Activated effector memory CD4-positive, alpha-beta T cell treated with anti-CD3 and anti-CD28 coated beads, Interleukin-2, amount 50 U/mL, for 16 hours (primary cell): ENCODE results near the gene EIF3I.
"Not testable (repeated sequence)": the region's sequence is repeated elsewhere in the genome, so short reads cannot be mapped to it uniquely, and the experiment has no call there.

ENCODE experiments used
- DNase-seq: peaks from one replicate; pipeline ENCODE4 v3.0.0-alpha.2; 2020

The EIF3I gene

DNA sequence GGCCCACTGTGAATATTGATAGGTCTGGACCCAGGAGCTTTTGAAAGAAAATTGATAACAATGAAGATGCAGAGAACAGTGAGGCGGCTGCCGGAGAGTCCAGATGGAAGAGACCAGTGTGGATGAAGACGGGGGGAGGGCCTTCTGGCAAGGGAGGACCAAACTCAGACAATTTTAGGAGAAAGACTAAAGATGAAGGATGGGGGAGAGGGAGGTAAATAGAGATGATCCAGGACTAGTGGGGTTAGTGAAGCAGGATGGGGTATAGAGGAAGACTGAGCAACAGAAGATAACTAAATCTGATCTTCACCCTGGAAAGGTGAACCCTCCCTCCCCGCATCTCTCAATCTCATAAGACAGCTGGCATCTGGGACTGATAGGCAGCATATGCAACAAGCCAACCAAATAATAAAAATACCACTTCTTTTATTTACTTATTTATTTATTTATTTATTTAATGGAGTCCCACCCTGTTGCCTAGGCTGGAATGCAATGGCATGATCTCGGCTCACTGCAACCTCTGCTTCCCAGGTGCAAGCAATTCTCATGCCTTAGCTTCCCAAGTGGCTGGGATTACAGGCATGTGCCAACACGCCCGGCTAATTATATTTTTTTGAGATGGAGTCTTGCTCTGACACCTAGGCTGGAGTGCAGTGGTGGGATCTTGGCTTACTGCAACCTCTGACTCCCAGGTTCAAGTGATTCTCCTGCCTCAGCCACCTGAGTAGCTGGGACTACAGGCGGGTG, 10.5 kb downstream of the EIF3I start:
- no peak for DNase-seq

DNA sequence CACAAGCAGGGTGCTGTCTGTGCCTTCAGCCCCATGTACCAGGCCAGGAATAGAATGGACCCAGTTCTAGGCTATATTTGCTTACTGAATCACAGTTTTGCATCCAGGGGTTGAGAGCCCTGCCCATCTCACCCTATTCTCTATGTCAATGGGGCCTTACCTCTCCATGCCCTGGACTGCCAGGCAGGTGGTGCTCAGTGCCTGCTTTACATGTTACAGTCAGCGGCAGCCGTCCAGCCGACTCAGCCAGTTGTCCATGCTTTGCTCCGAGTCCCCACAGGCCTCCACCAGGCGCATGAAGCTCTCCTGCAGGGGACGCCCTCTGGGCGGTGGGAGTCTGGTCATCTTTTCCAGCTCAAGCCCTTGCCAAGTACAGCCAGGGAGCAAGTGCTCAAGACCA, 12.6 kb downstream of the EIF3I start:
- DNase-seq, result no peak

DNA sequence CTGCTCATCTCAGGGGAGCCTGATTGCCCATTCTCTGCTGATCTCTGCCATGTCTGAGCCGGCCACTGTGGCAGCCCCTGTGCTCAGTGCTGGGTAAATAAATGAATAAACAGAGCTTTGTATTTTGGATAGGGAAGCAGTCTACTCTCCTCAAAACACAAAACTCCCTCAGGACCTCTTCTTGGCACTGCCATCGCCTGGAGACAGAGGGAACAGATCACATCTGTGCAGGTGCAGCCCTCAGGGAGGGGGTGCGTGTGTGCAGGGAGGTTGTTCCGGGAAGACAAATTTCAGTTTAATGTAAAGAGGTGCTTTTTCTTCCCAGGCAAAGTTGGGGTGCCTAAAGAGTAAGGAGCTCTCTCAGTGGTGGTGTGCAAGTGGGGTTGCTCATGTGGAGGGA, 17.1 kb downstream of the EIF3I start:
- DNase-seq, result no peak

DNA sequence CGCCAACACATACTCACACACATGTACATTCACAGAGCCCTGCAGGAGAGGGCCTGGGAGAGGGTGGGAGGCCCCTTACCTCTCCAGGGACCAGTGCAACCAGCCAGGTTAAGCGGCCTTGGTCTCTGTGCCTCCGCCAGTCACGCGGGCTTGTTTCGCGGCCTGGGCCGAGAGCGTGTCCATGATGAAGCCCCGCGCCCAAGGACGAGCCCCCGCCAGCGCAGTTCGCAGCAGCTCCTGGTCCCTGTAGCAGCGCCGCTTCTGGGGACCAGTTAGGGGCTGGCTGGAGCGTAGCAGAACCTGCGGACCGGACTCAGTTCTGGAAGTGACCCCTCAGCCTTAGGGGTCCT, 17.6 kb downstream of the EIF3I start:
- no peak for DNase-seq

DNA sequence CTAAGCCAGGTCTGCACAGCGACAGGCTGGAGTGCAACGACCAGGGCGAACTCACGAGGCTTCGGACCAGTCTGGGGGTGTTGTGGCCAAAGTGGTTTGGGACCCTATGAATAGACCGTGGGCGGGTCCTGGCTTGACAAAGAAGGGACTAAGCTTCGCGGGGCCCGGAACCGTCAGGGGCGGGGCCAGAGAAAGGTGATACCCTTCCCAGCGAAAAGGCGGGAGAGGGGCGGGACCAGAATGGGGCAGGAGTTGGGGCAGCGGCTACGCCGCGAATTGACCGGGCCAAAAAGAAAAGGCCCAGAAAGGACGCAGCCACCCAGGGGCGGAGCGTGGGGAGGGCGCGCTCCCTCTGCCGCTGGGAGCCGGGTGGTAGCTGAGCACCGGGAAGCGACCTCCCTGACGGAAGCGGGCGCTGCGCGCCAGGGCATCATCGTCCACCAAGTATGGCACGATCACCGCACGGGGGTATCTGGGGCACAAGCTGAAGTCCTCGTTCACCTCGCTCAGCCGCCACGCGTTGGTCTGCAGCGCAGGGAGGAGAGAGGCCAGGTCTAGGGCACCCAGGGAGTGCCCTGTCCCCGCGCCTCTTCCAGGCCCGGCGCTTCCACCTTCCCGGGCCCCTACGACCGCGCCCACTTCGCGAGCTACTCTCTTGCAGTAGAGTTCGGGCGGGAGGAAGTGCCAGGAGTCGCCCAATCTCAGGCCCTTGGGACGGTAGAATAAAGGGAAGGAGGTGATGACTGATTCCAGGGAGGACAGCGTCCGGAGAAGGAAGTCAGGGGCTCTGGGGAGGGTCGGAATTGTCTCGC, 18.1 kb downstream of the EIF3I start:
- DNase-seq, result peak; percentile 85

DNA sequence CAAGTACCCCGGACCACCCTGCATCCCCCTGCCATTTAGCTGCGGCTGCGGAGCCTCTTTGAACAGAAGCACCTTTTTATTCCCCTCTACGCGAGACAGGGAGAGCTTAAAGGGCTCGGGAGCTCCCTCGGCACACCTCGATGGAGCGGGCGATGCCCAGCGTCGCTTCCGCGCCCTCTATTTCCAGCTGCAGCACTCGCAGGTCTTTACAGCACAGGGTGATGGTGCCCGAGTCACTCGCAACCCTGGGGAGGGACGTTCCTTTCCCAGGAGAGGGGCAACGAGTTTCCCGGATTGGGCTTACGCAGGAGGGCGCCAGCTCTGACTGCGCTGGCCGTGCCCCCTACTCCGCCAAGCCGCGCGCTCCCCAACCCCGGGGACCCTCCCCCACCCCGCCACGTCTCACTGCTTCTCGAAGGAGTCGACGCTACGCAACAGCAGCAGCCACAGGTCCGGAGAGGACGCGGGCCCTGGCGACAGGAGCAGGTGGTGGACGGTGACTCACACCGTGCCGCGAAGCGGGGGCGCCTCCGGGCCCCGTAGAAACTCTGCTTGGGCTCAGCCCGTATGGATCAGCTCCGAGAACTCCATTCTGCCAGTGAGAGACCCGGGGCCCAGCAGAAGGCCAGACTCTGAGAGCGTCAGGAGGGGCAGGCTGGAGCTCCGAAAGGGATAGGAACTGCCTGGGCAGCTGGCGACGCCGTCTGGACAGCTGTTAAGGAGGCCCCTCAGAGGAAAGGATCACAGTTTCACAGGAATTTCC, 19.0 kb downstream of the EIF3I start:
- DNase-seq, result peak; percentile 77

DNA sequence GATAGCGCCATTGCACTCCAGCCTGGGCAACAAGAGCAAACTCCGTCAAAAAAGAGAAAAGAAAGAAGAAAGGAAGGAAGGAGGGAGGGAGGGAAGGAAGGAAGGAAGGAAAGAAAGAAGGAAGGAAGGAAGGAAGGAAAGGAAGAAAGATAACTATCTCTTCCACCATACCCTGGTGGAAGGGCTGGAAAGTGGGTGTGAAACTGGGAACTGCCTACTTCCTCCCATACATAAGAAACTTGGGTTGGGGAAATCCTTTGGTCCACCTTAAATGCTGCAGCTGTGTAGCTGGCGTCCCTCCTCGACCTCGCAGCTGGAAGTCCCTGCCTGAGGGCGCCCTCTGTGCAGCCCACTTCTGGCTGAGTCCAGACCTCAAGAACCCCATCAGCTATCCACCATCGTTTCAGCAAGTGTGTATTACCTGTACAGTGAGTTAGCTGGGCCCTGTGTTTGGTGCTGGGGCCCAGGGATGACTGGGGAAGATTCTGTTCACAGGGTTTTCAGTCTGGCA, 20.2 kb downstream of the EIF3I start:
- no peak for DNase-seq

DNA sequence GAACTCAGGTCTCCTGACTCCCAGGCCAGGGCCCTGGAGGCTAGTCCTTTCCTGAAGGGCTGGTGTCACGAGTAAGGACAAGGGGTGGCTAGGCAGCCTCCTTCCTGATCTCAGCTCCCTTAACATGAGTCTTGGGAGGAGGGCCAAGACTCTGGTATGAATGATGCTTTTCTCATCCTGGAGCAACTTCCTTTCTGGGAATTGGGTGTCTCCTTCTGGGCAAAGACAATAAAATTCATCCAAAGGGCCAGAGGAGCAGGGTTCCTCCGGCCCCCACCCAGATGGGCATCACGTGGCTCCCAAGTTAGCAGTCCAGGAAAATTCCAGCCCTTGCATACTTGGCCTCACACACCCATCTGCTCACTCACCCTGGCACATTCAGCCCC, 24.7 kb downstream of the EIF3I start, which contains the start of gene FAM167B:
Gene FAM167B, plus strand, starts transcription at position 335 of the 386 bp plus-strand sequence. CDS start 200 bp downstream, outside the sequence.
- DNase-seq, result no peak

DNA sequence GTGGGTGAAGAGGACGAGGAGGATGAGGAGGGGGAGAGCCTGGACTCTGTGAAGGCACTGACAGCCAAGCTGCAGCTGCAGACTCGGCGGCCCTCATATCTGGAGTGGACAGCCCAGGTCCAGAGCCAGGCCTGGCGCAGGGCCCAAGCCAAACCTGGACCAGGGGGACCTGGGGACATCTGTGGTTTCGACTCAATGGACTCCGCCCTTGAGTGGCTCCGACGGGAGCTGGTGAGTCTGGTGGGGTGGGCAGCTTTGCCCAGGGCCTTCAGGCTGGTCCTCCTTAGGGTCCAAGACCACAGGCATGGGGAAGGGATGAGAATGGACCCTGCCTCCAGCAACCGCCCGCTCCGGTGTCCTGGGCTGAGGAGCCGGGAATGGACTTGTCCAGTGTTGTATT, 25.2 kb downstream of the EIF3I start:
- no peak for DNase-seq

DNA sequence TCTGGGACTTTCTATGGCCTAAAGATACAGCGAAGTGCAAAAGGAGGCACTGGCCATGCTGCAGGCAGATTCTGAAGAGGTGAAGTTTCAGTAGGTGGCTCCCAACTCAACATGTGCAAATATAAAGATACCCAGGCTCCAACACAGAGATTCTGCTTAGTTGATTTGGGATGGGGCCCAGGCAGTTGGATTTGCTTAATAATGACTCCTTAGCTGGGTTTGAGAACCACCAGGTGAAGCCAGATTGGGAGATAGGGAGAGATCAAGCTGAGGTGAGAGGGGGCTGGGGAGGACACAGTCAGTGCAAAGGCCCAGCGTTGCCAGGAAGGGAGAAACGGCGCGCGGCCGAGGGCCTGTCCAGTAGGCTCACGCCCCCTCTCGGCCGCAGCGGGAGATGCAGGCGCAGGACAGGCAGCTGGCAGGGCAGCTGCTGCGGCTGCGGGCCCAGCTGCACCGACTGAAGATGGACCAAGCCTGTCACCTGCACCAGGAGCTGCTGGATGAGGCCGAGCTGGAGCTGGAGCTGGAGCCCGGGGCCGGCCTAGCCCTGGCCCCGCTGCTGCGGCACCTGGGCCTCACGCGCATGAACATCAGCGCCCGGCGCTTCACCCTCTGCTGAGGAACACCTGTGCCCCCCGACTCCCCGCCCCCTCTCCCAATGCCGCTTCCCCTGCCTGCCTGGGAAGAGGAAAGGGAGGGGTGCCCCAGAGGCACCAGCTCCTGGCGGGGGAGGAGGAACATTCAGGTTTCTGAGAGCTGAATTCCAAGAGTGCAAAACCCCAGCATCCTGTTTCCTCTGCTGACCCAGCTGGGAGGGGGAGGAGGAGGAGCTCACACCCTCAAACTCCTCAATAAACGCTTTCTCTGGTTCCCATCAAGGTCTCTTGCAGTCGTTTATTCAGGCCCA, 26.0 kb downstream of the EIF3I start:
- peak; percentile 93 for DNase-seq

DNA sequence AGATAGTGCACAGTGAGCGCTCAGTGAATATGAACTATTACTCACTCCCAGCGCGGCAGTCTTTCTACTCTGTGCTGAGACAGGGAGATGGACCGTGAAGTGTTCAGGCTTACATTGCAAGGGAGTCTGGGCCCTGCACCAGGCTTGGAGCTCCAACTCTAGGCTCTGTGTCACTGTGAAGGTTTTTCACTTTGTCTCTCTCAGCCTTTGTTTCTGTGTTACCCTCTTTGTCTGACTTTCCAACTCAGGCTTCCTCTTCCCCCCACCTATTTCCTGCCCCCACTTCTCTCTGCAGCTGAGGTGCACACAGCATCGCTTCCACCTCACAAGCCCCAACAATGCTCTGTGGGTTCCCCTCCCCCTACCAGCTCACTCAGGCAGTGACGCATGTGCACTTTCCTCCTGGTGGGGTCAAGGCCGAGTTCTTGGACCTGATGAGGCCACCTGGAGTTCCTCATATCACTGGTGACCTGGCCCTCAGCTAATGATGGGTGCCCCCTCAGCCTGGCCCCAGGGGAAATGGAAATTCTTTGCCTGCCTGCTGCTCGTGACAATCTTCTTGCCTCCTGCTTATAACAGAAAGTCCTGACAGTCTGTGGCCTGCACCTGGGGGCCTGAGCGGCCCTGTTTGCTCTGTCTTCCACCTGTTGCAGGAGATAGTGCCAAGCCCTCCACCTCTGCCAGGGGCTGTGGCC, 27.8 kb downstream of the EIF3I start:
- peak; percentile 92 for DNase-seq

DNA sequence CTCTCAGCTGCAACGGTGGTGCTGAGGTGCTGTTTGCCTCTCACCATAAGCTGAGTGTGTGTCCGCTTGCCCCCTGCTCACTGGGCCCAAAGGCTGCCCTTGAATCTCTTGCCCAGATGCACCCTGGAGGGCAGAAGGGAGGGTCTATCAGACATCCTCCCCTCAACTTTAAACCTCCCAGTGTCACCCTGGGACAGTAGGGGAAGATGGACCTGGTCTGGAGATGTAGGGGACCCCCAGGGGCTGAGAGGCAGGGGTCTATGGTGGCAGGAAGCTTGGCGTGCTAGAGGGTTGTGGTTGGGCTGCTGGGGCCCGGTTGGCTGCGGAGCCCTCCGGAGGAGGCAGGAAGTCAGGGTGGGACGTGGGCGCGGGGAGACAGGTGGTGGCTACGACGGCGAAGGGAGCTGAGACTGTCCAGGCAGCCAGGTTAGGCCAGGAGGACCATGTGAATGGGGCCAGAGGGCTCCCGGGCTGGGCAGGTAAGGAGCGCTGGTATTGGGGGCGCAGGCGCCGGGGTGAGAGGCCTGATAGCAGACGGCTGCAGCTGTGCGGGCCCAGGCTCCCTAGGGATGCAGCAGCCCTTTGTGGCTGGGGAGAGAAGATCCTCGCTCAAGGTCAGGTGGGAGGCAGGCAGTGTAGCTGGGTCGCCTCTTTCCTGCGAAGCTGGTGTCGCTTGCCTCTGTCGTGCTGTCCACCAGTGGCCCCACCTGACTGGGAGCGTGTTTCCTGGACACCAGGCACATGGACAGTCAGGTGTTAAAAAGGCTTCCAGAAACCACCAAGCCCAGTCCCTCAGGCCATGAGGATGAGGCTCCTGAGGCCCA, 28.9 kb downstream of the EIF3I start, which contains the start of gene LCK:
Gene LCK, plus strand, starts transcription at position 373 of the 824 bp plus-strand sequence. CDS start 23,065 bp downstream, outside the sequence.
- DNase-seq, result peak; percentile 87

DNA sequence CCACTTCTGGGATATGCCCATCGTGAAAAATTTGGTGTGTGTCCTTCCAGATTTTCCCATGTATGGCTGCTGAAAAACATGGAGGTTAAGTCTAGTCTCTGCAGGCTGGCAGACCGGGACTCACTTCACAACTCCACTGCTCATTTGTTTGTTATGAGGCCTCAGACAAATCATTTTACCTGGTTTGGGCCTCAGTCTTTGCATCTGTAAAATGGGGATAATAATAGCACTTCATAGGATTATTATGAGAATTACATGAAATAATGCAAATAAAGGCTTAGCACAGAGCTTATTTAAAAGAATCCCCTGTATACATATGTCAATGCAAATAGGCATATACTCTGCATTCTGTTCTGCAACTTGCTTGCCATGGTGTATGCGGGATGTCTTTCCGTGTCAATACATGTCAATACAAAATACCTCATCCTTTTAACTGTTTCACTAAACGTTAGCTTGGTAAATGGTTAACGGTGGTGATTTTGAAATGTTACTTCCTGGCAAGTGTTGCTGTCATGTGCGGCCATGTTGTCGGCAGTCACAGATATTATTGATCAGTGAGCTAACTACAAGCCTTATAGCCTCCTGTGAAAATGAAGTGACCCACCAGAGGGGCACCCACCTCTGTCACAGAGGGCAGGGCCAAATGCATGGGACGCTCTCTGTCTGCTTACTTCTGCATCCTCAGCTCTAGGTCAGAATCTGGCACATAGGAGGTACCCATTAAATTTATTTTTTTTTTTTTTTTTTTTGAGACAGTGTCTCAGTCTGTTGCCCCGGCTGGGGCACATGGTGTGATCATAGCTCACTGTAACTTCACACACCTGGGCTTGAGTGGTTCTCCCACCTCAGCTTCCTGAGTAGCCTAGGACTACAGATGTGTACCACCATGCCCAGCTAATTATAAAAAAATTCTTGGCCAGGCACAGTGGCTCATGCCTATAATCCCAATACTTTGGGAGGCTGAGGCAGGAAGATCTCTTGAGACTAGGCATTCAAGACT, 33.2 kb downstream of the EIF3I start:
- DNase-seq, result peak; percentile 72

DNA sequence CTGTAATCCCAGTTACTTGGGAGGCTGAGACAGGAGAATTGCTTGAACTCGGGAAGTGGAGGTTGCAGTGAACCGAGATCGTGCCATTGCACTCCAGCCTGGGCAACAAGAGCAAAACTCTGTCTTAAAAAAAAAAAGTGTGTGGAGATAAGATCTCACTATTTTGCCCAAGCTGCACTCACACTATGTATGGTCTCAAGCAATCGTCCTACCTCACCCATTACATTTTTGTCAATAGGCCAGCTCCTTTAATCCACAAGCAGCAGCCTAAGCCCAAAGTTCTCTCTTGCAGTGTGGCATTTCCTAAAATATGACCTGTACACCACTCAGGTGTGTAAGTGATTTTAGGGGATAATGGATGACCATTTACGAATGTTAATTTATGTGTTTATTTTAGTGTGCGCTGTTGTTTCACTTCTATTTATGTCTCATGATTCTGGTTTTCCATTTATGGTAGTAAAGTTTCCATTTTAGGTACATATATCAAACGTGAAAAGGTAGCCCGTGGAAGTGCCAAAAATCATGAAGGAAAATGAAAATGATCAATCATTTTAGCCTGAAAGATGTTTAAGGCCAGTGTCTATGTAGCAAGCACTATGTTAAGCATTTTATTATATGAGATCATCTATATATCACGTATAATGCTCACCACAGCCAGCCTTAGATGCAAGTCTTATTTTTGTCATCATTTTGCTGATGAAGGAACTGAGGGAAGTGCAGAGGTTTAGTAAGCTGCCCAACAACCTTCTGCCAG, 34.4 kb downstream of the EIF3I start:
- DNase-seq, result no peak

DNA sequence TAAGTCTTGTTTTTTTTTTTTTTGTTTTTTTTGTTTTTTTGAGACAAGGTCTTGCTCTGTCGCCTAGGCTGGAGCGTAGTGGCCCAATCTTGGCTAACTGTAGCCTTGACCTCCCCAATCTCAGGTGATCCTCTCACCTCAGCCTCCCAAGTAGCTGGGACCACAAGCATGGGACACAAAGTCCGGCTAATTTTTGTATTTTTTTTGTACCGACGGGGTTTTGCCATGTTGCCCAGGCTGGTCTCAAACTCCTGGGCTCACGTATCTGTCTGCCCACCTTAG, 35.0 kb downstream of the EIF3I start:
- DNase-seq, result no peak

DNA sequence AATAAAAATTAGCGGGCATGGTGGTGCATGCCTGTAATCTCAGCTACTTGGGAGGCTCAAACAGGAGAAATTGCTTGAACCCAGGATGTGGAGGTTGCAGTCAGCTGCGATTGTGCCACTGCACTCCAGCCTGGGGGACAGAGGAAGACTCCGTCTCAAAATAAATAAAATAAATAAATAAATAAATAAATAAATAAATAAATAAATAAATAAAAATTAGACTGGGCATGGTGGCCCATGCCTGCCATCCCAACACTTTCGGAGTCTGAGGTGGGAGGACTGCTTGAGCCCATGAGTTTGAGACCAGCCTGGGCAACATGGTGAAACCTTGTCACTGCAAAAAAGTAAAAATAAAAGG, 41.0 kb downstream of the EIF3I start:
- DNase-seq, result not testable (repeated sequence)

DNA sequence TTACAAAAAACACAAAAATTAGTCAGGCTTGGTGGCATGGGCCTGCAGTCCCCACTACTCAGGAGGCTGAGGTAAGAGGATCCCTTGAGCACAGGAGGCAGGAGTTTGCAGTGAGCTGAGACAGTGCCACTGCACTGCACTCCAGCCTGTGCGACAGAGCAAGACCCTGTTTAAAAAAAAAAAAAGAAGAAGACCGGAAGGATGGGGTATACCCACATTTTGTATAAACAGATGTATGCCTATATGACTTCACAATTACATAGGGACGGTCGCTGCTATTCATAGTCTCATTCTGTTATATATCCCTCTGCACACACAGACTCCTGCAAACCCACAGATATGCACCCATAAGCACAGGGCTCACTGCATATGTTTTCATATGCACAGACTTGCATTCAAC, 41.5 kb downstream of the EIF3I start:
- DNase-seq, result no peak

DNA sequence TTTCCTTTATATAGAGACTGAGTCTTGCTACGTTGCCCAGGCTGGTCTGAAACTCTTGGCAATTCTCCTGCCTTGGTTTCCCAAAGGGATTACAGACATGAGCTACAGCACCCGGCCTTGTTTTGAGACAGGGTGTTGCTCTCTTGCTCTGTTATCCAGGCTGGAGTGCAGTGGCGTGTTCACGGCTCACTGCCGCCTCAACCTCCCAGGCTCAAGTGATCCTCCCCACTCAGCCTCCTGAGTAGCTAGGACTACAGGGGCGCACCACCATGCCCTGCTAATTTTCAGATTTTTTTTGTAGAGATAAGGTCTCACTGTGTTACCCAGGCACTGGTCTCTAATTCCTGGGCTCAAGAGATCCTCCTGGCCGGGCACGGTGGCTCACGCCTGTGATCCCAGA, 43.6 kb downstream of the EIF3I start:
- DNase-seq, result no peak
